Ishikawa (cell line): ENCODE results near the gene MDFI.

Source experiments
- CEBPB ChIP-seq: IDR thresholded peaks from 2 replicates; pipeline ENCODE4 v1.6.1; 2012
- CREB1 ChIP-seq: IDR thresholded peaks from 2 replicates; pipeline ENCODE4 v1.6.1; 2012; ENCODE audit warnings: low read depth
- EGR1 ChIP-seq: IDR thresholded peaks from 2 replicates; pipeline ENCODE4 v1.6.1; 2012
- EP300 ChIP-seq: IDR thresholded peaks from 2 replicates; pipeline ENCODE4 v1.6.1; 2012; ENCODE audit warnings: borderline replicate concordance
- FOXM1 ChIP-seq: IDR thresholded peaks from 2 replicates; pipeline ENCODE4 v1.6.1; 2012; ENCODE audit warnings: low read depth, borderline replicate concordance
- NFIC ChIP-seq: IDR thresholded peaks from 2 replicates; pipeline ENCODE4 v1.6.1; 2012
- RAD21 ChIP-seq: IDR thresholded peaks from 2 replicates; pipeline ENCODE4 v1.6.1; 2012; ENCODE audit warnings: low read depth
- REST ChIP-seq: IDR thresholded peaks from 2 replicates; pipeline ENCODE4 v1.6.1; 2012; ENCODE audit warnings: low read depth, mild to moderate bottlenecking
- TAF1 ChIP-seq: IDR thresholded peaks from 2 replicates; pipeline ENCODE4 v1.6.1; 2012; ENCODE audit warnings: low read depth, mild to moderate bottlenecking
- TCF12 ChIP-seq: IDR thresholded peaks from 2 replicates; pipeline ENCODE4 v1.6.1; 2012; ENCODE audit warnings: low read depth
- TEAD4 ChIP-seq: IDR thresholded peaks from 2 replicates; pipeline ENCODE4 v1.6.1; 2012
- USF1 ChIP-seq: IDR thresholded peaks from 2 replicates; pipeline ENCODE4 v1.6.1; 2012
- YY1 ChIP-seq: IDR thresholded peaks from 2 replicates; pipeline ENCODE4 v1.6.1; 2012; ENCODE audit warnings: low read depth
- ZBTB7A ChIP-seq: IDR thresholded peaks from 2 replicates; pipeline ENCODE4 v1.6.1; 2012; ENCODE audit warnings: low read depth
- TF ChIP-seq, protein P1 (sequence below): IDR thresholded peaks from 2 replicates; pipeline ENCODE4 v1.6.1; 2012

The MDFI gene

DNA sequence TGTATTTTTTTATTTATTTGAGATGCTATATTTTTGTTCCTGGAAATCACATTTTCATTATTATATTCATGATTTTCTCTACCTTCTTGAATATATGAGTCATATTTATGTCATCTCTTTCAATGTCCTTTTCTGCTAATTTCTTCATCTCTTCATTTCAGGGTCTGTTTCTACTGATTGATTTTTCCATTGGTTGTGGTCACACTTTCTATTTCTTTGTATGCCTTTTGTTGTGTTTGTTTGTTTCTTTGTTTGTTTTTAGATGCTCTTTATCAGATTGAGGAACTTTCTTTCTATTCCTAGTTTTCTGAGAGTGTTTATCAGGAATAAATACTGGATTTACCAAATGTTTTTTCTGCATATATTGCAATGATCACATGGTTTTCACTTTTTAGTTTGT is 16.9 kb upstream of the MDFI start:
- TF ChIP-seq EGR1 (no peak), RAD21 (no peak), USF1 (no peak)
- TF ChIP-seq, protein P1, sequence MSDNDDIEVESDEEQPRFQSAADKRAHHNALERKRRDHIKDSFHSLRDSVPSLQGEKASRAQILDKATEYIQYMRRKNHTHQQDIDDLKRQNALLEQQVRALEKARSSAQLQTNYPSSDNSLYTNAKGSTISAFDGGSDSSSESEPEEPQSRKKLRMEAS, result no peak

DNA sequence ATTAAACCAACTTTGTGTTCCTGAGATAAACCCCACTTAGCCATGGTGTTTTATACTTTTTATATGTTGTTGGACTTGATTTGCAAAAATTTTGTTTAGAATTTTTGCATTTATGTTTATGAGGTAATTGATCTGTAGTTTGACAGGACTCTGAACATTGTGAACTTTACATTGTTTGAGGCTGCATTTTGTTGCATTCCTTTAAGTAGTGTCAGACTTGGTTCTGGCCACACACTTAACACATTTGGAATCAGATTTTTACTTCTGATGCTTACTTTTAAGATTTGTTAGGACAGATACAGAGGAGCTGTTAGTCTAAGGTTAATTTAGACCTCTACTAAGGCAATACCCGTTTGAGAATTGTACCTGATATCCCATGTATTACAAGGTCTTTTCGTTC is 16.5 kb upstream of the MDFI start:
- TF ChIP-seq EGR1 (no peak), TCF12 (no peak), FOXM1 (no peak), REST (no peak), TEAD4 (no peak)

GRCh38 chr6:41622206-41622988 is 15.9 kb upstream of the MDFI start:
- TF ChIP-seq RAD21 (no peak), EGR1 (no peak)

DNA sequence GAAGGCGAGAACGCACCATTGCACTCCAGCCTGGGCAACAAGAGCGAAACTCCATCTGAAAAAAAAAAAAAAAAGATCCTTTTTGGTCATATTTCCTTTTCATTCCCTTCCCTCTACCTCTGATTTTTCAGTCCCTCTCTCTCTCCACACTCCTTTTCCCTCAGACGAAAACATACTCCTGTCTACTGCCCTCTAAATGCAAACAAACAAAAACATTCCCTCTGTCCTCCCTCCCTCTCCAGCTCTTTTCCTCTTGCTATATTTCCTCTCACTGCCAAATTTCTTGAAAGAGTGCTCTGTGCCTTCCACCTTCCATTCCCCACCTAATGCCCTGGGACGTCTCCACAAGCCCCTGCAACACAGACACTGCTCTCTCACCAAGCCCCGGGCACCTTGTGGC is 14.9 kb upstream of the MDFI start:
- TF ChIP-seq CREB1 (no peak), ZBTB7A (no peak), FOXM1 (no peak), CEBPB (no peak), EGR1 (no peak), RAD21 (no peak), YY1 (no peak), REST (no peak), NFIC (no peak), TAF1 (no peak), TCF12 (no peak), EP300 (no peak), TEAD4 (no peak), USF1 (no peak)
- TF ChIP-seq, protein P1, result no peak

DNA sequence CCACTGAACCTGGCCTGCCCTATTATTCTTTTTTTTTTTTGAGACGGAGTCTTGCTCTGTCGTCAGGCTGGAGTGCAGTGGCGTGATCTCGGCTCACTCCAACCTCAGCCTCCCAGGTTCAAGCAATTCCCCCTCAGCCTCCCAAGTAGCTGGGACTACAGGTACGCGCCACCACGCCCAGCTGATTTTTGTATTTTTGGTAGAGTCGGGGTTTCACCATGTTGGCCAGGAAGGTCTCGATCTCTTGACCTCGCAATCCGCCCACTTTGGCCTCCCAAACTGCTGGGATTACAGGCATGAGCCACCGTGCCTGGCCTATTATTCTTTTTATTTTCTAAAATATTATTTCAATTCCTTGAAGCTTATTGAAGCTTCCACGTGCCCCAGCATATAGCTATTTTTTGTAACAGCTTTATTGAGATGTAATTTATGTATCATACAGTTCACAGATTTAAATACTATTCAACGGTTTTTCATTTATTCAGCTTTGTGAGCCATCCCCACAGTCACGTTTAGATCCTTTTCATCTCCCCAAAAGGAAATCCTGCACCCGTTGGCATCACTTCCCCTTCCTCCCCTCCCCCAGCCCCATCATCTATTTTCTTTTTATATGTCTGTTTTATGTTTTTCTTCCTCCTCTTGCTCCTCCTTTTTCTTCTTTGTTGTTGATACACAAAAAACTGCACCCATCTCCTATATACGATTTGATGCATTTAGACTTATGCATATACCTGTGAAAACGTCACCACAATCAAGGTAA is 13.5 kb upstream of the MDFI start:
- TF ChIP-seq EGR1 (no peak), TAF1 (no peak), TCF12 (no peak), REST (no peak), TEAD4 (no peak), RAD21 (no peak), CEBPB (no peak), YY1 (no peak), USF1 (no peak), NFIC (no peak), CREB1 (no peak), ZBTB7A (no peak), FOXM1 (no peak), EP300 (no peak)
- TF ChIP-seq, protein P1, result no peak
